ENCODE results near the gene RRAGA.
"Not testable (repeated sequence)": the region's sequence is repeated elsewhere in the genome, so short reads cannot be mapped to it uniquely, and the experiment has no call there.

Gene RRAGA

GRCh38 chr9:19048966-19049916 lies at the start of gene RRAGA:
Gene RRAGA (plus strand): TSS chr9:19049427. CDS start chr9:19049660, 233 bp downstream.
- DNase-seq = peak; percentile 98

GRCh38 chr9:19000133-19000532 lies 49.1 kb upstream of the RRAGA start:
- DNase-seq = no peak

- DNase-seq = no peak
Measured at GRCh38 chr9:19009391-19009965, 39.7 kb upstream of the RRAGA start.

GRCh38 chr9:19018201-19018600 lies 31.0 kb upstream of the RRAGA start:
- DNase-seq = no peak

- no peak for DNase-seq
Measured at GRCh38 chr9:19020886-19021455, 28.3 kb upstream of the RRAGA start.

- not testable (repeated sequence) for DNase-seq
Measured at GRCh38 chr9:19021649-19022048, 27.6 kb upstream of the RRAGA start.

GRCh38 chr9:19022206-19022605 lies 27.0 kb upstream of the RRAGA start:
- DNase-seq = no peak

GRCh38 chr9:19023078-19023477 lies 26.1 kb upstream of the RRAGA start:
- DNase-seq = no peak

GRCh38 chr9:19026375-19026774 lies 22.9 kb upstream of the RRAGA start:
- DNase-seq = no peak

GRCh38 chr9:19027825-19028224 lies 21.4 kb upstream of the RRAGA start:
- no peak for DNase-seq

GRCh38 chr9:19028835-19029451 lies 20.3 kb upstream of the RRAGA start:
- no peak for DNase-seq

GRCh38 chr9:19030899-19031298 lies 18.3 kb upstream of the RRAGA start:
- no peak for DNase-seq

- no peak for DNase-seq
Measured at GRCh38 chr9:19032406-19032805, 16.8 kb upstream of the RRAGA start.

- DNase-seq = no peak
Measured at GRCh38 chr9:19033015-19033414, 16.2 kb upstream of the RRAGA start, which contains the start of gene SAXO1. Gene SAXO1 (minus strand): TSS chr9:19033209. CDS start chr9:19032908, 301 bp downstream.

- no peak for DNase-seq
Measured at GRCh38 chr9:19036611-19037010, 12.6 kb upstream of the RRAGA start.

GRCh38 chr9:19049917-19050636 lies 850 bp downstream of the RRAGA start:
- no peak for DNase-seq

GRCh38 chr9:19050637-19051591 lies 1.7 kb downstream of the RRAGA start:
- DNase-seq = no peak

GRCh38 chr9:19057033-19057432 lies 7.8 kb downstream of the RRAGA start:
- no peak for DNase-seq

- DNase-seq = no peak
Measured at GRCh38 chr9:19074229-19074628, 25.0 kb downstream of the RRAGA start.

GRCh38 chr9:19074836-19075235 lies 25.6 kb downstream of the RRAGA start:
- DNase-seq = no peak

GRCh38 chr9:19085295-19085694 lies 36.1 kb downstream of the RRAGA start:
- no peak for DNase-seq

Measured in activated CD8-positive, alpha-beta memory T cell treated with anti-CD3 and anti-CD28 coated beads for 24 hours (primary cell).